Measurements from ENCODE around the gene SLC44A2. TPM values are rescaled to one million over a fixed set of nuclear protein-coding genes. Genes with fewer than 3 reads are reported as not detected.

The SLC44A2 gene
- total and polyA plus RNA-seq, 10 of the 15 experiments (the other 5 are each of a cell fraction or from before 2014, with no cell fraction given), result 3.0 to 51.3 (median 26.8) TPM

GRCh38 chr19:10646456-10647159, 21.3 kb downstream of the SLC44A2 start:
- Histone ChIP-seq H2AFZ (ENCODE audit: control insufficient read depth, low read depth, low read length) (no peak overlapping the region), H3K4me2 (ENCODE audit: control insufficient read depth, insufficient read depth) (no peak overlapping the region), H4K20me1 (ENCODE audit: control insufficient read depth, insufficient read depth) (no peaks in the 10 kb centered on the region), H3K4me3 (no peak overlapping the region), H3K79me2 (ENCODE audit: control insufficient read depth, insufficient read depth, low read length) (no peaks in the 10 kb centered on the region), H3K9me3 (replicated peaks; ENCODE audit: control insufficient read depth, insufficient read depth, low read length) (no peaks in the 10 kb centered on the region), H3K9ac (ENCODE audit: control insufficient read depth, insufficient read depth, low read length) (no peak overlapping the region), H3K27me3 (replicated peaks in 1 of 2; ENCODE audit: control insufficient read depth in 2 of 2, insufficient read depth in 2 of 2, low read length in 1 of 2) (no peaks in the 10 kb centered on the region), H3K27ac (ENCODE audit: control insufficient read depth, insufficient read depth) (no peak overlapping the region), H3K36me3 (ENCODE audit: control insufficient read depth in 2 of 2, insufficient read depth in 2 of 2, low read length in 1 of 2) (peaks cover under 1 to 4% of the 10 kb centered on the region in 2 experiments; a peak in 3 of 4 replicates), H3K4me1 (ENCODE audit: control insufficient read depth, insufficient read depth, low read length) (no peaks in the 10 kb centered on the region)
- ChIA-PET SMC1A (ENCODE audit: uncharacterized antibody, unreplicated experiment) (interaction anchor here (0.6 to 15.7 kb wide), 8 partner anchors 12 to 375 kb away, joined by 3 to 252 read pairs (median 12); partner anchors contain the start of gene QTRT1), RAD21 (ENCODE audit: unreplicated experiment) (interaction anchor here (0.6 to 12.9 kb wide), 5 partner anchors 9 to 139 kb away, joined by 3 to 250 read pairs (median 3); partner anchors contain the start of gene QTRT1), POLR2A (interaction anchor here (0.6 to 4.1 kb wide), 5 partner anchors 9 to 814 kb away, joined by 3 to 24 read pairs (median 5); no protein-coding TSS in a partner anchor), CTCF (interaction anchor here (0.6 to 12.8 kb wide), 16 partner anchors 10 to 169 kb away, joined by 3 to 397 read pairs (median 4); partner anchors contain the start of gene QTRT1)
- WGBS (ENCODE audit: insufficient coverage, insufficient replicate concordance, low lambda C conversion rate, missing lambda C conversion rate), result 86% methylated on average over 12 of the region's 12 CpGs
- no TSS peak for BruUV-seq (replicated peaks)
- no peak for ATAC-seq
- in situ Hi-C loops (cut with MboI), result no loop called here
- no peak for DNase-seq (ENCODE audit: low read depth, low spot score)
- no peak for TF ChIP-seq POU2F2 (IDR thresholded peaks at IDR 0.05; ENCODE audit: borderline replicate concordance, low read depth, low read length)
- TF ChIP-seq ZNF384 (IDR thresholded peaks at IDR 0.05; ENCODE audit: borderline replicate concordance, low read depth, low read length), result no peak
- no peak for TF ChIP-seq RUNX3 (IDR thresholded peaks at IDR 0.05; ENCODE audit: low read length)
- no peak for TF ChIP-seq TCF7 (IDR thresholded peaks at IDR 0.05; ENCODE audit: borderline replicate concordance)
- TF ChIP-seq PKNOX1 (IDR thresholded peaks at IDR 0.05), result no peak
- no peak for TF ChIP-seq MAX (IDR thresholded peaks at IDR 0.05; ENCODE audit: low read depth, low read length)
- no peak for TF ChIP-seq ASH2L (IDR thresholded peaks at IDR 0.05; ENCODE audit: borderline replicate concordance, low read depth)
- TF ChIP-seq RCOR1 (conservative IDR thresholded peaks at IDR 0.05; ENCODE audit: low read depth, low read length), result no peak
- FAIRE-seq, result no peak
- intact Hi-C loops (cut with micrococcal nuclease; ENCODE audit: unreplicated experiment), result no loop called here
